Endothelial cell (in vitro differentiated cells): ENCODE results near the gene NCK2. TPM values are rescaled to one million over a fixed set of nuclear protein-coding genes. Genes with fewer than 3 reads are reported as not detected.
"Not testable (repeated sequence)": the region's sequence is repeated elsewhere in the genome, so short reads cannot be mapped to it uniquely, and the experiment has no call there.

Source experiments
- DNase-seq: peaks from one replicate; pipeline ENCODE4 v3.0.0; 2021; ENCODE audit warnings: low spot score
- H3K27ac Mint-ChIP-seq: one replicate; pipeline ENCODE4 v1.8.0; 2021; ENCODE audit warnings: mixed read lengths, inconsistent platforms; ENCODE audit not compliant: unreplicated experiment
- H3K27me3 Mint-ChIP-seq: one replicate; pipeline ENCODE4 v1.8.0; 2021; ENCODE audit warnings: mild to moderate bottlenecking, moderate library complexity, mixed read lengths, inconsistent platforms; ENCODE audit not compliant: unreplicated experiment
- H3K36me3 Mint-ChIP-seq: one replicate; pipeline ENCODE4 v1.8.0; 2021; ENCODE audit warnings: mild to moderate bottlenecking, low read depth, mixed read lengths, inconsistent platforms; ENCODE audit not compliant: unreplicated experiment
- H3K4me1 Mint-ChIP-seq: one replicate; pipeline ENCODE4 v1.8.0; 2021; ENCODE audit warnings: mild to moderate bottlenecking, mixed read lengths, inconsistent platforms; ENCODE audit not compliant: unreplicated experiment
- H3K4me3 Mint-ChIP-seq: one replicate; pipeline ENCODE4 v1.8.0; 2021; ENCODE audit warnings: mild to moderate bottlenecking, mixed read lengths, inconsistent platforms; ENCODE audit not compliant: unreplicated experiment
- H3K9me3 Mint-ChIP-seq: one replicate; pipeline ENCODE4 v1.8.0; 2021; ENCODE audit warnings: mixed read lengths, inconsistent platforms; ENCODE audit not compliant: unreplicated experiment
- CTCF ChIP-seq: fragments of 200-600 bp; sonication (generic); IDR thresholded peaks from one replicate; pipeline ENCODE4 v1.5.0; 2021; ENCODE audit warnings: antibody characterized with exemption; ENCODE audit not compliant: unreplicated experiment
- total RNA-seq: library from RNA; stranded (reverse); fragmentation: NEBNext Ultra II Directional; extraction: Animal tissue kit (Norgen Biotek cat#: 25700); gene quantifications from one replicate; pipeline ENCODE4 v1.2.1, GENCODE V29; 2021; ENCODE audit not compliant: unreplicated experiment

The NCK2 gene
- total RNA-seq, 1 donor from 2014 or later: 93.7 TPM

GRCh38 chr2:105770149-105770548 is 25.4 kb downstream of the NCK2 start:
- H3K27ac Mint-ChIP-seq: peak overlapping the region; percentile 23
- peaks cover 4% of the 10 kb centered on the region for H3K27me3 Mint-ChIP-seq
- DNase-seq: no peak
- H3K4me3 Mint-ChIP-seq: no peak overlapping the region
- no peak for TF ChIP-seq CTCF
- no peaks in the 10 kb centered on the region for H3K9me3 Mint-ChIP-seq
- H3K36me3 Mint-ChIP-seq: peaks cover 6% of the 10 kb centered on the region
- peaks cover 46% of the 10 kb centered on the region for H3K4me1 Mint-ChIP-seq

- peaks cover 55% of the 10 kb centered on the region for H3K4me1 Mint-ChIP-seq
- H3K27ac Mint-ChIP-seq: peak overlapping the region; percentile 80
- H3K36me3 Mint-ChIP-seq: peaks cover 12% of the 10 kb centered on the region
- not testable (repeated sequence) for H3K9me3 Mint-ChIP-seq, DNase-seq, H3K27me3 Mint-ChIP-seq, H3K4me3 Mint-ChIP-seq
Measured at GRCh38 chr2:105771291-105771690, 26.6 kb downstream of the NCK2 start.

DNA sequence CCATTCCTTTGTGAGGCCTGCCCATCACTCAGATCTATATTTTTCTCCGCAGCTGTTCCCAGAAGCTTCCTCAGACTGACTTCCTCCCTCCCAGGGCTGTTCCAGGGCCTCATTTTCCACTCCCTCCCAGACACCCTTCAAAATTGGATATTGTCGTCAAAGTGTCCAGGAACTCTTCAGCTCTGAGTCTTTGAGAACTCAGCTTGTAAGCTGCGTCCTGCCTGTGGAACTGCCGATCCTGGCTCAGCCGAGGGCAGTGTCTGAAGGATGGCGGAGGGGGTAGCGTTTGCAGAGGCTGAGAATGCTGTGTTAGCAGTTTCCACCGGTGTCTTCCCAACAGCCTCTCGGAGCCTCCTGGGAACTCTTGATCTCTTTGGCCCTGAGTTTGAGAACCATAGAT is 27.1 kb downstream of the NCK2 start:
- peaks cover 12% of the 10 kb centered on the region for H3K36me3 Mint-ChIP-seq
- no peaks in the 10 kb centered on the region for H3K9me3 Mint-ChIP-seq
- H3K4me3 Mint-ChIP-seq: no peak overlapping the region
- peaks cover 4% of the 10 kb centered on the region for H3K27me3 Mint-ChIP-seq
- no peak for TF ChIP-seq CTCF
- peak overlapping the region; percentile 80 for H3K27ac Mint-ChIP-seq
- DNase-seq: peak; percentile 38
- H3K4me1 Mint-ChIP-seq: peaks cover 56% of the 10 kb centered on the region

DNA sequence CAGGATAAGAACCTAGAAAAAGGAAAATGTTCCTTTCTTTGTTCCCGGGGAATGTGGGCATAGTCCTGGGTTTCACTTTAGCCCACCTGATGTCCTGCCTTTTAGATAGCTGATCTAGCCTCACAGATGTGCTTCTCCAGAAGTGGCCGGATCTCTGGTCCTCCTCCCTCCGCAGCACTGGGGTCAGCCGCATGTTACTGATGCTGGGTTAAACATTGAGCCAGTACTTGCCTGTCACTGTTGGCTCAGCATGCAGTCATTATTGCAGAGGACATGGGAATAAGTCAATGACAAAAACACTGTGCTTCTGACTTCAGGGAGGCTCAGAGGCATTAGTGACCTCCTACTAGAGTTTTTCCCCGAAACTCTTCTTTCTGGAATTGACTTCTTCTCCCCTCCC is 27.6 kb downstream of the NCK2 start:
- Mint-ChIP-seq H3K4me1 (peaks cover 60% of the 10 kb centered on the region), H3K4me3 (no peak overlapping the region), H3K27ac (peak overlapping the region; percentile 80)

DNA sequence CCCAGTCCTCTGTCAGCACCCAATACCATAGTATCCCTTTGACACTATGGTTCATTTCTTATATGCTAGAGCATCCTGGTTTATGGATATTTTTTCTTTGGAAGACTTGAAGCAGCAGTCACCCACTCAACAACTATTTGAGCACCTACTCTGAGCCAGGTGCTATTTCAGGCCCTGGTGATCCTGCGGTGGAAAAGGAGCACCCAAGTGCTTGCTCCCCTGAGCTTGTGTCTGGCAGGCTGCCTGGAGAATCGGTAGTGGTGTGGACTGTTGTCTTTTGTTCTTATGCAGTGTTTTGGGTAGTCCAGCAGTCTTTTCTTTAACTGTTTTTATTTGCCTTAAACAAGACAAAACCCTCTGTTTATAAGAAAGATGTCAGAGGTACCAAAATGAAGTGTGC is 28.9 kb downstream of the NCK2 start:
- peaks cover 12% of the 10 kb centered on the region for H3K36me3 Mint-ChIP-seq
- H3K4me1 Mint-ChIP-seq: peaks cover 68% of the 10 kb centered on the region
- H3K27me3 Mint-ChIP-seq: peaks cover 4% of the 10 kb centered on the region
- TF ChIP-seq CTCF: no peak
- peak overlapping the region; percentile 42 for H3K4me3 Mint-ChIP-seq
- H3K27ac Mint-ChIP-seq: peak overlapping the region; percentile 26
- DNase-seq: no peak
- H3K9me3 Mint-ChIP-seq: no peaks in the 10 kb centered on the region

More for the DNA sequence above, 27.6 kb downstream of the NCK2 start:
- peaks cover 12% of the 10 kb centered on the region for H3K36me3 Mint-ChIP-seq
- H3K27me3 Mint-ChIP-seq: peaks cover 4% of the 10 kb centered on the region
- H3K9me3 Mint-ChIP-seq: no peaks in the 10 kb centered on the region
- DNase-seq: no peak
- no peak for TF ChIP-seq CTCF
